ENCODE data around the gene DZIP3.

The DZIP3 gene, protein sequence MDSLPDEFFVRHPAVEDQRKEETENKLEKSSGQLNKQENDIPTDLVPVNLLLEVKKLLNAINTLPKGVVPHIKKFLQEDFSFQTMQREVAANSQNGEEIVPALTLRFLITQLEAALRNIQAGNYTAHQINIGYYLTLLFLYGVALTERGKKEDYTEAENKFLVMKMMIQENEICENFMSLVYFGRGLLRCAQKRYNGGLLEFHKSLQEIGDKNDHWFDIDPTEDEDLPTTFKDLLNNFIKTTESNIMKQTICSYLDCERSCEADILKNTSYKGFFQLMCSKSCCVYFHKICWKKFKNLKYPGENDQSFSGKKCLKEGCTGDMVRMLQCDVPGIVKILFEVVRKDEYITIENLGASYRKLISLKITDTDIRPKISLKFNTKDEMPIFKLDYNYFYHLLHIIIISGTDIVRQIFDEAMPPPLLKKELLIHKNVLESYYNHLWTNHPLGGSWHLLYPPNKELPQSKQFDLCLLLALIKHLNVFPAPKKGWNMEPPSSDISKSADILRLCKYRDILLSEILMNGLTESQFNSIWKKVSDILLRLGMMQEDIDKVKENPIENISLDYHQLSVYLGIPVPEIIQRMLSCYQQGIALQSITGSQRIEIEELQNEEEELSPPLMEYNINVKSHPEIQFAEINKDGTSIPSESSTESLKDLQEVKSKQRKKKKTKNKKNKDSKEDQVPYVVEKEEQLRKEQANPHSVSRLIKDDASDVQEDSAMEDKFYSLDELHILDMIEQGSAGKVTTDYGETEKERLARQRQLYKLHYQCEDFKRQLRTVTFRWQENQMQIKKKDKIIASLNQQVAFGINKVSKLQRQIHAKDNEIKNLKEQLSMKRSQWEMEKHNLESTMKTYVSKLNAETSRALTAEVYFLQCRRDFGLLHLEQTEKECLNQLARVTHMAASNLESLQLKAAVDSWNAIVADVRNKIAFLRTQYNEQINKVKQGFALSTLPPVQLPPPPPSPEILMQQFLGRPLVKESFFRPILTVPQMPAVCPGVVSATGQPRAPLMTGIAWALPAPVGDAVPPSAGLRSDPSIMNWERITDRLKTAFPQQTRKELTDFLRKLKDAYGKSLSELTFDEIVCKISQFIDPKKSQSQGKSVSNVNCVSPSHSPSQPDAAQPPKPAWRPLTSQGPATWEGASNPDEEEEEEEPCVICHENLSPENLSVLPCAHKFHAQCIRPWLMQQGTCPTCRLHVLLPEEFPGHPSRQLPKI

DNA sequence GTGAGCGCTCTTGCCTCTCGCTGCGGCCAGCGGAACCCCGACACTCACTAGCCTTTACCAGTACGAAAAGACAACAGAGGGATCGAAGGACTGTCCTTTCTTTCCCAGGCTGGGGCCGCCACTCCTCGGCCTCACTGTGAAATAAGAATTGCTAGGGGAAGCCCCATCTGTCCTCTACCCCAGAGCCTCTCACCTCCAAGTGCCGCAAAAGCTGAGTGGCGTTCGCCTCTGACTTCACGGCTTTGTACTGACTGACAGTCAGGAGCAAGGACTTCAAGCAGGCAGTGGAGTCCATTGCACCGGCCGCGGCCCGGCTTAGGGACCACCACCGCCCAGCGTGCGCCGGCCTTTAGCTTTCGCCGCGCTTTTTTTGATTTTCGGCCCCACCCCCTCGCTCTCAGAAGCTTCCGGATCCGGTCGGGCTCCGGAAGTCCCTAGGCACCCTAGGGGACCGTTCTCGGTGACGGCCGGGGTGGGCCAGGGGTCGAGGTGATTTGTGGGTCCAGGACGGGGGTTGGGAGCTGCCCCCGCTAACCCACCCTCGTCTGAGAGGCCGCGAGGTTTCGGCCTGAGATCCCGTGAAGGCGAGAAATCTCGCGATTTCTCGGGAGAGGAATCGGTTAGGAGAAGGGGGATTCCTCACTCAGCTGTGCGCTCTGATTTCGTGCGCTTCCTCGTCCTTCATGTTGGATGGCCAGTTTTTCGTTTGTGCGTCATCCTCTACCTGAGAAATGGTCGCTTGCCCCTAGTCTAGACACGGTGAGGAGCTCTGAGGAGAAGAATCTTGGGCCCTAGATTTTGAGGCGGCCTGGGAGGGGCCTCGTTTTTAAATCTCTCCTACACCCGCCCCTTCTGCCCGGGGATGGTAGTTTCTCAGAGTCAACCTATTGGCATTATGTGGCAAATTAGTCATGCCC is at the start of gene DZIP3, which contains the start of gene CIP2A:
DZIP3 (plus strand) TSS at position 642 of the 917 bp plus-strand sequence. CDS start 15,685 bp downstream, outside the sequence.
CIP2A (minus strand) TSS at position 358 of the 917 bp plus-strand sequence; CDS start at position 295, 63 bp downstream.
- Histone ChIP-seq H3K36me3 (ENCODE audit: control insufficient read depth in 5 of 5, insufficient read depth in 5 of 5, low read length in 5 of 5) (no peaks in the 10 kb centered on the region), H3K27me3 (ENCODE audit: control insufficient read depth in 5 of 5, insufficient read depth in 4 of 5, low read length in 5 of 5) (no peaks in the 10 kb centered on the region), H3K9me3 (ENCODE audit: control insufficient read depth in 5 of 5, low read length in 5 of 5) (no peaks in the 10 kb centered on the region), H3K9ac (ENCODE audit: low read length in 5 of 5) (peak within 1 kb of the TSS; percentile 93 to 99 (median 98)), H3K4me1 (ENCODE audit: control insufficient read depth in 5 of 5, insufficient read depth in 5 of 5, low read length in 5 of 5) (peaks cover 0 to 16% (median 12%) of the 10 kb centered on the region in 5 donors), H3K4me3 (ENCODE audit: low read depth in 1 of 5, low read length in 5 of 5) (peak within 1 kb of the TSS; percentile 83 to 99 (median 92)), H3K27ac (ENCODE audit: low read depth, low read length) (peak within 1 kb of the TSS; percentile 99)

DNA sequence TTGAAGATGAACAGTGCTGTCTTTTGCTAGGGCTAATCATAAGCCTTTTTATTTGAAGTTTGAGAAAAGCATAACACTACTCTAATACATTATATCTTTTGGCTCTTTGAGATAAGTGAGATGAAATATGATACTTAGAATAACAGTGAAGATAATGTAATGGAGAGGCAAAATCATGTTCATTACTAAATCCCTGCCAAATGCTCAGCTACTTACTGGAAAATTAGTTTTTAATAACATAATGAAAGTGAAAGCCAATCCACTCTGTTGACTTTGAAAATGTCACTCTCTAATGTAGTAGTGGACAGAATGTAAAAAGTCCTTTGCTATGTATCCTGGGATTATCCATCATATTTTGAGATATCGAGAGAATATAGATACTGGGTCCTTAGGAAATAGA is 43.3 kb upstream of the DZIP3 start:
- Histone ChIP-seq H3K36me3 (ENCODE audit: control insufficient read depth in 5 of 5, insufficient read depth in 5 of 5, low read length in 5 of 5) (no peaks in the 10 kb centered on the region), H3K27ac (ENCODE audit: low read depth, low read length) (no peak overlapping the region), H3K9me3 (ENCODE audit: control insufficient read depth in 5 of 5, low read length in 5 of 5) (no peaks in the 10 kb centered on the region), H3K9ac (ENCODE audit: low read length in 5 of 5) (peak overlapping the region in 2 of 5 donors; percentile 21 to 39), H3K4me3 (ENCODE audit: low read depth in 1 of 5, low read length in 5 of 5) (peak overlapping the region in 3 of 5 donors; percentile 30 to 43 (median 31)), H3K27me3 (ENCODE audit: control insufficient read depth in 5 of 5, insufficient read depth in 4 of 5, low read length in 5 of 5) (no peaks in the 10 kb centered on the region), H3K4me1 (ENCODE audit: control insufficient read depth in 5 of 5, insufficient read depth in 5 of 5, low read length in 5 of 5) (no peaks in the 10 kb centered on the region)

DNA sequence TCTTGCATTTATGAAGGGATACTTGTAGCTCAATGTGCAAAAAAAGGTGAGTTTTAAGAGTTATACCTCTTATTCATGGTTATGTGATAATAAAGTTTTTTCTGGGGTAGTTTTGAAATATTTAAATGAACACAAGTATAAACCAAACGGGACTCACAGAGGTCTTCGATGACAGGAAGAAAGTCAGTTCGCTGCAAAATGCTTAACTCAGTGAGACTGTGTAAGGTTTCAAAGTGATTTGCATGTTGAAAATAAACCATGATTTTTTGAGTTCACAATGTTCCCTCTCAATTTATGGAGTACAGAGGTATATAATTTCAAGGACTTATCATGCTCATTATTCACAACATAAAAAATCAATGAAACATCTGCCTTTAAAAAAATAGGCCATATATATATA is 42.8 kb upstream of the DZIP3 start:
- Histone ChIP-seq H3K27me3 (ENCODE audit: control insufficient read depth in 5 of 5, insufficient read depth in 4 of 5, low read length in 5 of 5) (no peaks in the 10 kb centered on the region), H3K9ac (ENCODE audit: low read length in 5 of 5) (peak overlapping the region in 2 of 5 donors; percentile 21 to 39), H3K4me3 (ENCODE audit: low read depth in 1 of 5, low read length in 5 of 5) (peak overlapping the region in 3 of 5 donors; percentile 30 to 43 (median 31)), H3K9me3 (ENCODE audit: control insufficient read depth in 5 of 5, low read length in 5 of 5) (no peaks in the 10 kb centered on the region), H3K4me1 (ENCODE audit: control insufficient read depth in 5 of 5, insufficient read depth in 5 of 5, low read length in 5 of 5) (no peaks in the 10 kb centered on the region), H3K27ac (ENCODE audit: low read depth, low read length) (no peak overlapping the region), H3K36me3 (ENCODE audit: control insufficient read depth in 5 of 5, insufficient read depth in 5 of 5, low read length in 5 of 5) (no peaks in the 10 kb centered on the region)

DNA sequence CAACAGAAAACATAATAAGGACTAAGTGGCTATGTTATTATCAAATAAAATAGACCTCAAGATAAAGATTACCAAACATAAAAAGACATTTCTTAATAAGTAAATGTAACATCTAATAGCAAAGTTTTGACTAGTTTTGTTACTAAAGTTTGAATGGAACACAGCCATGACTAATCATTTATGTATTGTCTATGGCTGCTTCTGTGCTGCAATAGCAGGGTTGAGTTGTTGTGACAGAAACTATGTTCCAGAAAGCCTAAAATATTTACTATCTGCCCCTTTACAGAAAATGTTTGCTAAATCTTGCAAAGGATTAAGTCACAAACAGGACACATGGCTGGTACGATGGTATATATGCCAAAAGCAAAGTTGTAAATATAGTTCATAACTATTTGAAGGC is 41.2 kb upstream of the DZIP3 start:
- Histone ChIP-seq H3K36me3 (ENCODE audit: control insufficient read depth in 5 of 5, insufficient read depth in 5 of 5, low read length in 5 of 5) (no peaks in the 10 kb centered on the region), H3K27me3 (ENCODE audit: control insufficient read depth in 5 of 5, insufficient read depth in 4 of 5, low read length in 5 of 5) (no peaks in the 10 kb centered on the region), H3K9ac (ENCODE audit: low read length in 5 of 5) (no peak overlapping the region), H3K4me1 (ENCODE audit: control insufficient read depth in 5 of 5, insufficient read depth in 5 of 5, low read length in 5 of 5) (no peaks in the 10 kb centered on the region), H3K4me3 (ENCODE audit: low read depth in 1 of 5, low read length in 5 of 5) (no peak overlapping the region), H3K27ac (ENCODE audit: low read depth, low read length) (no peak overlapping the region), H3K9me3 (ENCODE audit: control insufficient read depth in 5 of 5, low read length in 5 of 5) (no peaks in the 10 kb centered on the region)

DNA sequence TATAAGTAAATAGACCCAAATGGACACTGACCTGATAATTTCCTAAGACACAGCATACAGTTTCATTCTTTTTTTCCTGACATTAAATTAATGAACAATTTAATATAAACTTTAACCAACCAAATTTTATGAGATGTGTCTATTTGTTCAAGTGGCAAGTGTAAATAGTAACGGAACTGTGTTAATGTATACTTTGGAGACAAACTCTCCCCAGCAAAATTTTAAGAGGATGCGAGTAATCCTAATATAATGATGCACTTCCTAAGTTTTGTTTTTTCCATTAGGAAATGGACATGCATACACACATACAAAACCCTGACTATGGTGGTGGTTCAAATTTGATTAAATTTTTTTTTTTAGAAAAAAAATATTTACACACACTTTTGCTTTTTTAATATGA is 40.6 kb upstream of the DZIP3 start:
- Histone ChIP-seq H3K27ac (ENCODE audit: low read depth, low read length) (no peak overlapping the region), H3K4me3 (ENCODE audit: low read depth in 1 of 5, low read length in 5 of 5) (no peak overlapping the region), H3K36me3 (ENCODE audit: control insufficient read depth in 5 of 5, insufficient read depth in 5 of 5, low read length in 5 of 5) (no peaks in the 10 kb centered on the region), H3K4me1 (ENCODE audit: control insufficient read depth in 5 of 5, insufficient read depth in 5 of 5, low read length in 5 of 5) (no peaks in the 10 kb centered on the region), H3K9ac (ENCODE audit: low read length in 5 of 5) (no peak overlapping the region), H3K27me3 (ENCODE audit: control insufficient read depth in 5 of 5, insufficient read depth in 4 of 5, low read length in 5 of 5) (no peaks in the 10 kb centered on the region), H3K9me3 (ENCODE audit: control insufficient read depth in 5 of 5, low read length in 5 of 5) (no peaks in the 10 kb centered on the region)

DNA sequence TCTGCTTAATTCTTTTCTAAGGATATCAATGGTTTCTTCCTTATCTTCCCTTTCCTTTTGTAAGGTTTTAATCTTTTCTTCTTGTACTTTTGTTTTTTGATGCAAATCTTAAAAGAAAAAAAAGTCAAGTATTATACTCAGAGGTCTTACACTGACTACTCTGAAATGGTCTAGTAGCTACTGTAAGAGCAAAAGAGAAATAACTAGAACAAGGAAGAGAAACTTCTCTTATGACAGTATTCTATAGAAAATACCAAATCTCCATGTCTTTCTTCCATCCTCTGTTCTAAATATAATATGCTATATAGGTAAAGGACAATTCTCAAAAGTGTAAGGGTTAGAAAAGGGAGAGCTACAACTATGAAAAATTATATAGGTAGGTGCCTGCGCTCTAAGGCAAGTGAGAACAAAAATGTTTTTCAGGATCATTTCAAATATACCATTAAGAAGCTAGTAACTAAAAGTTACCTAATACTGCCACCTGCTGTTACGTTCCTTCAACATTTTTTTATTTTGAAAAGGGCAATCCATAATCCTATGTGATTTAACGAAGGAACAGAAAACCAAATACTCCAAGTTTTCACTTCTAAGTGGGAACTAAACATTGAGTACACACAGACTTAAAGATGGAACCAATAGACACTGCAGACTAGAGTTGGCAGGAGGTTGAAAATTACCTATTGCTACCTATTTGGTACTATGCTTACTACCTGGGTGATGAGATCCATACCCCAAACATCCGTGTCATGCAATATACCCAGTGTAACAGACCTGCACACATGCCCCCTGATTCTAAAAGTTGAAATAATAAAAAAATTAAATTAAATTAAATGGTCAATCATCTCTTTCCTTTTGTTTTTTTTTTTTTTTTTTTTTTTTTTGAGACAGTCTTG is 37.0 kb upstream of the DZIP3 start:
- no peaks in the 10 kb centered on the region for H3K36me3 ChIP-seq (ENCODE audit: control insufficient read depth in 5 of 5, insufficient read depth in 5 of 5, low read length in 5 of 5)
- no peaks in the 10 kb centered on the region for H3K9me3 ChIP-seq (ENCODE audit: control insufficient read depth in 5 of 5, low read length in 5 of 5)
- no peak overlapping the region for H3K4me3 ChIP-seq (ENCODE audit: low read depth in 1 of 5, low read length in 5 of 5)
- H3K4me1 ChIP-seq (ENCODE audit: control insufficient read depth in 5 of 5, insufficient read depth in 5 of 5, low read length in 5 of 5): peaks cover 0 to 3% (median 0%) of the 10 kb centered on the region in 5 donors
- H3K27ac ChIP-seq (ENCODE audit: low read depth, low read length): no peak overlapping the region
- no peaks in the 10 kb centered on the region for H3K27me3 ChIP-seq (ENCODE audit: control insufficient read depth in 5 of 5, insufficient read depth in 4 of 5, low read length in 5 of 5)
- no peak overlapping the region for H3K9ac ChIP-seq (ENCODE audit: low read length in 5 of 5)

DNA sequence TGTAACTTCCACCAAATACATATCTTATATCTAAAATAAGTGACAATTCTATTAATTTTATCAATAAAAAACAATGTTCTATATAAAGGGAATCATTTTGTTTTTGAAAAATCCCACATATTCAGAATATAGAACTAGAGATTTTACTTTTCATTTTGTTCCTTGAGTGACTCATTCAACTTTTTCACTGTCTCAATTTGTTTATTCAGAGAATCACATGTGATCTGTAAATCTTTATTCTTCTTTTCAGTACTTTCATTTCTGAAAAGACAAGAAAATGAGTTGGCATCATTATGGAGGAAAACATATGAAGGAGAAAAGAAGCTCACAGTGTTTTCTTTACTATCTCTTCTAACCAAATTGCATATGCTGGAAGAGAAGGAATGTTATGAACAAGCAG is 35.3 kb upstream of the DZIP3 start:
- Histone ChIP-seq H3K27ac (ENCODE audit: low read depth, low read length) (no peak overlapping the region), H3K4me1 (ENCODE audit: control insufficient read depth in 5 of 5, insufficient read depth in 5 of 5, low read length in 5 of 5) (peaks cover 0 to 3% (median 0%) of the 10 kb centered on the region in 5 donors), H3K9me3 (ENCODE audit: control insufficient read depth in 5 of 5, low read length in 5 of 5) (no peaks in the 10 kb centered on the region), H3K9ac (ENCODE audit: low read length in 5 of 5) (no peak overlapping the region), H3K36me3 (ENCODE audit: control insufficient read depth in 5 of 5, insufficient read depth in 5 of 5, low read length in 5 of 5) (peaks cover 0 to 4% (median 0%) of the 10 kb centered on the region in 5 donors), H3K27me3 (ENCODE audit: control insufficient read depth in 5 of 5, insufficient read depth in 4 of 5, low read length in 5 of 5) (no peaks in the 10 kb centered on the region), H3K4me3 (ENCODE audit: low read depth in 1 of 5, low read length in 5 of 5) (no peak overlapping the region)

DNA sequence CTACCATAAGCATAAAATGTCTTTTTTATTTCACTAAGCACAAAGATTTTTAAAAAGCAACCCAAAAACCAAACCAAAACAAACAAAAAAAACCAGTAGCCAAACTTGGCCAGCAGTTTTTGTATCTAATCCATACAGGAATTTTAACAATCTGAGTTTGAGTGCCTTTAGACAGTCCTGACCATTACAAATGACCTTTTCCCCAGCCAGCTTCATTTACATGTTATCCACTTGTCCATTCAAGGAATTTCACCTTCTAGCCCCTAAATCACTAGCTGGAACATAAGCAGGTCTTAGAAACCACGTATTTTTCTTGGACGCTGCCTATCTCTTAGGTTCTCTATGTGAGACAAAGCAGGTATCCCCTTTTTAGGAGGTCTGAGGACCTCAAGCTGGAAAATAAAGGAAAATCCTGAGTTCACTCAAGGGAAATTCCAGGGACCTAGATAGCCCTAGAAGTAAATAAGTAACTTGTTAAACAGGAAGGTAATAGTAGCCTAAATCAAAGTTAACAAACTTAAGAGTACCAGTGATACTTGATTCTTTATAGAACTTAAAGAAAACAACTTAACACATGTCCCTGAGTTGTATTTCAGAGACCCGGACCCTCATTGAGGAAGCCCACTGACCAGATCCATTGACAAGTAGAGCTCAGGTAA is 34.5 kb upstream of the DZIP3 start:
- Histone ChIP-seq H3K4me3 (ENCODE audit: low read depth in 1 of 5, low read length in 5 of 5) (no peak overlapping the region), H3K27ac (ENCODE audit: low read depth, low read length) (no peak overlapping the region), H3K4me1 (ENCODE audit: control insufficient read depth in 5 of 5, insufficient read depth in 5 of 5, low read length in 5 of 5) (peaks cover 0 to 3% (median 0%) of the 10 kb centered on the region in 5 donors), H3K9me3 (ENCODE audit: control insufficient read depth in 5 of 5, low read length in 5 of 5) (no peaks in the 10 kb centered on the region), H3K27me3 (ENCODE audit: control insufficient read depth in 5 of 5, insufficient read depth in 4 of 5, low read length in 5 of 5) (no peaks in the 10 kb centered on the region), H3K36me3 (ENCODE audit: control insufficient read depth in 5 of 5, insufficient read depth in 5 of 5, low read length in 5 of 5) (peaks cover 0 to 4% (median 0%) of the 10 kb centered on the region in 5 donors), H3K9ac (ENCODE audit: low read length in 5 of 5) (no peak overlapping the region)
